Measurements from ENCODE around the gene CLMP.

CLMP gene

DNA sequence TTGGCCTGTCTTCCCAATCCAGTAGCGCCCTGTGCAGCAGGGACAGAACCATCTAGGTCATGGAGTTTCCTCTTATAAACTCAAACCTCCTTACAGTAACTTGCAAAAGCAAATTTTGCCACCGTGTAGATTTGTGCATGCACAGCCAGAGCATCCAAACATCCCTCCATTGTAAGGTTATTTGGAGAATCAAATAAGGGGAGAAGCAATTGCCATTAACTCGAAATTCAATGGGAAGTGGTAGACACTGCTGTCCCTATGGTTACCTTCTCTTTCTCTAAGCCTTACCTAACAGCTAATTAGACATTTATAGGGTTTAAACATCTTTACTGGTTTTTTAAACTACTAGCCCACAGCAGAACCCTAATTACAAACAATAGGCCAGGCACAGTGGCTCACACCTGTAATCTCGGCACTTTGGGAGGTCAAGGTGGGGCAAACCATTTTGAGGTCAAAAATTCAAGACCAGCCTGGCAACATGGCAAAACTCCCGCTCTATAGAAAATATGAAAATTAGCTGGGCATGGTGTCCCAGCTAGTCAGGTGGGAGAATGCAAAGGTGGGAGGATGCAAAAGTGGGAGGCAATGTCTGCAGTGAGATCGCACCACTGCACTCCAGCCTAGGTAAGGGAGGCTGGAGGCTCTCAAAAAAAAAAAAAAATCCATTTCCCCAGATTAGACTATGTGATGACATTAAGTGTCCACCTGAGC lies 139.7 kb downstream of the CLMP start:
- DNase-seq (ENCODE audit: low spot score), result no peak

DNA sequence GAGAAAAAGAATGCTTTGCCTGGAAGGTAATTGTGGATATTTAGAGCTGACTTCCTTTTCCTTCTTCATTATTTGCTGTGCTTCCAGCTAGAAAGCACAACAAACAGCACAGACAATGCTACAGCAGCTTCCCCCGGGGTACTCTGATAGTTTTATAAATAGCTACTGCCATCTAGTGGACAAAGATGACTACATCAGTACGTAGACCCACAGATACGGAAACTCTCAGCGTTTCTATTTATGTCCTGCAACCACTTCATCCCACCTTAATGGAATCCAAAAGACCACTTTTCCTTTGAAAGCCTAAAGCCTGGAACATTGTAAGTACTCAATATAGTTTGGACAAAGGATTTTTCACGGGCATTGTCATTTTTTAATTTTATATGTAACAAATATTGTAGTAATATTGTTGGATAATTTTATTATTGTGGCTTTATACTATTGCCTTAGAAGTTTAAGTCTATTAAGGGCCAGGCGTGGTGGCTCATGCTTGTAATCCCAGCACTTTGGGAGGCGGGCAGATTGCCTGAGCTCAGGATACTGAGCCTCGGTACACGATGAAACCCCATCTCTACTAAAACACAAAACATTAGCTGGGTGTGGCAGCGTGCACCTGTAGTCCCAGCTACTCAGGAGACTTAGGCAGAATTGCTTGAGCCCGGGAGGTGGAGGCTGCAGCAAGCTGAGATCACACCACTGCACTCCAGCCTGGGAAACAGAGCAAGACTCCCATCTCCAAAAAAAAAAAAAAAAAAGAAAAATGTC lies 140.6 kb downstream of the CLMP start:
- peak; percentile 79 for DNase-seq (ENCODE audit: low spot score)

DNA sequence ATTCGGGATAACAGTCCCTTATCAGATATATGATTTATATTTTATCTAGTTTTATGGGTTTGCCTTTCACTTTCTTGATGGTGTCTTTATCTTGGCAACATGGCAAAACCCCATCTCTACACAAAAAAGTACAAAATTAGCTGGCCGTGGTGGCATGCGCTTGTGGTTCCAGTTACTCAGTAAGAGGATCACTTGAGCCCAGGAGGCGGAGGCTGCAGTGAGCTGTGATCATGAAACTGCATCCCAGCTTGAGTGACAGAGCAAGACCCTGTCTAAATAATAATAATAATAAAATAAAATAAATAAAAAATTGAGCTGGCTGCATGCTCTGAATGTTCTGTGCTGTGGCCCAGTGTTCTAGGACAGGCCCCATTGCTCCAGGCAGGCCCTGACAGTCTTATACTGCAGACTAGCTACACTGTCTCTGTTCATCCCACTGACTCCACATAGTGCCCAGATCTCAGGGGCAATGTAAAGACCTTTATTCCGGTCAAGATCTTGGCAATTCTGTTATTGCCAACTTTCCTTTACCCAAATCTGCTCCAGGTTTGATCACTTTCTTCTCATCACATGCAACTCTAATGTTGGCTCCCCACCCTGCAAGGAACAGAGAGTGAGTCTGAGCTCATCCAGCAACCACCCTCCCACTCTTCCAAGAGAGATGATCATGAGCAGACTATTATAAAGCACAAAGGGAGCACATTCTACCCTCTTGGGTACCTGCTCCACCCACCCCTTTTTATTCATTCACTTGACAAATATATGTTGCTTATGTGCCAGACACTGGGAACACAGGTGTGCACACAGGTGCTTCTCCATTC lies 141.9 kb downstream of the CLMP start:
- DNase-seq (ENCODE audit: low spot score), result no peak

DNA sequence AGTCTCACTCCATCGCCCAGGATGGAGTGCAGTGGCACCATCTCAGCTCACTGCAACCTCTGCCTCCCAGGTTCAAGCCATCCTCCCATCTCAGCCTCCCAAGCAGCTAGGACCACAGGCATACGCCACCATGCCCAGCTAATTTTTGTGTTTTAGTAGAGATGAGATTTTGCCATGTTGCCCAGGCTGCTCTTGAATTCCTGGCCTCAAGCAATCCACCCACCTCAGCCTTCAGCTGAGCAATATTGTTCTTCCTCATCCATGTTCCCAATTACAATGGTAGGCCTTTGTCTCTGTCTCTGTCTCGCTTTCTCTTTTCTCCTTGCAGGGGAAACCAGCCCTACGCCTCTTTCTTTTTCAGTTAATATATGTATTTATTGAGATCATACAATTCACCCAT lies 143.4 kb downstream of the CLMP start:
- DNase-seq (ENCODE audit: low spot score), result no peak

DNA sequence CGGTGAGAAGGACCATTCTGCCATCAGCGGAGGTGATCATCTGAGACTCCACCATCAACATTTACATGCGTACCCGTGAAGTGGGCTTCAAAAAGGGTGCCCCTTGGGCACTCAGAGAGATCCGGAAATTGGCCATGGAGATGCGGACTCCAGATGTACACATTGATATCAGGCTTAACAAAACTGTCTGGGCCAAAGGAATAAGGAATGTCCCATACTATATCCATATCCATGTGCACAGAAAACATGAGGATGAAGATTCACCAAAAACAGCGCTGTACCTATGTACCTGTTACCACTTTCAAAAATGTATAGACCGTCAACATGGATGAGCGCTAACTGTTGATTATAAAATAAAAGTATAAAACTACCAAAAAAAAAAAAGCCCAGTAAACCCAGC lies 143.9 kb downstream of the CLMP start:
- no peak for DNase-seq (ENCODE audit: low spot score)

DNA sequence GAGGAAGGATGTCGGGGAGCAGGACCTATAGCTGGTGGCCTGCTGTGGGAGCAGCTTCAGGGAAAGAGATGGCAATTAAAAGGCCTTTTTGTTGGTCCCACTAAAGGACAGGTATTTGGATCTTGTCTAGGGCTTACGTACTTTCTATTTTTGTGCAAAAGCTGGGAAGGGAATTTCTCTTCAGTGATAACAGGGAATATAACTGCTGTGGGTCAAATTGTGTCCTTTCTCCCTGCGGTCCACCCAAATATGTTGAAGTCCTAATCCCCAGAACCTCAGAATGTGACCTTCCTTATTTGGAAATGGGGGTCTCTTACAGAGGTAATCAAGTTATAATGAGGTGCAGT lies 147.1 kb downstream of the CLMP start:
- DNase-seq (ENCODE audit: low spot score), result no peak

DNA sequence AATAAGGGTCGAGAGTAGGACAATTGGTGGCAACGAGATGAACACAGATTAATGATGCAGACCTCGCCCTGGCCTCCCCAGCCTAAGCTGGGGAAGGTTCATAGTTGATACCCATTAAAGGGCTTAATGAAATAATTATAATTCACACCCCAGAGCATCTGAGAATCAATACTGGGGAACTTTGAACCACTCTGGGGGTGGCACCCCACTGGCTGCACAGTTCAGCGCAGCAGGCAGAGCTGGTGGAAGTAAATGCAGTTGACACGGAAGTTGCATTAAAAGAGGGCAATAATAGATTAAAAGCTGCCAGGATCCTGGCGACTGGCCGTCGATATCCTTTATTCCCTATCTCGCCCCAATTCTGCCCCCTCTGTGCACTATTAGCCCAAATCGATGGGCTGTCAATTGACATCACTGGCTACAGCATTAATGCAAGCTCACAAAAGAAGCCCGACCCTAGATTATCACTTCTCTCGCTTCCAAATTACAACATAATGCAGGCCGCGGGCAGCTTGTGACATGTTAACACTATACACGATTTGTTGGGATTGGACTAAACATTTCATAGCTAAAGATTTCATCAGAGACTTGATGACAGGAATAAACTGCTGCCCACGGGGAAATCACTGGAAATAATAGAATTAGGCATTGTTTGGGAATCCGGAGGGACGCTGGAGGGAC lies 147.6 kb downstream of the CLMP start:
- DNase-seq (ENCODE audit: low spot score), result no peak

DNA sequence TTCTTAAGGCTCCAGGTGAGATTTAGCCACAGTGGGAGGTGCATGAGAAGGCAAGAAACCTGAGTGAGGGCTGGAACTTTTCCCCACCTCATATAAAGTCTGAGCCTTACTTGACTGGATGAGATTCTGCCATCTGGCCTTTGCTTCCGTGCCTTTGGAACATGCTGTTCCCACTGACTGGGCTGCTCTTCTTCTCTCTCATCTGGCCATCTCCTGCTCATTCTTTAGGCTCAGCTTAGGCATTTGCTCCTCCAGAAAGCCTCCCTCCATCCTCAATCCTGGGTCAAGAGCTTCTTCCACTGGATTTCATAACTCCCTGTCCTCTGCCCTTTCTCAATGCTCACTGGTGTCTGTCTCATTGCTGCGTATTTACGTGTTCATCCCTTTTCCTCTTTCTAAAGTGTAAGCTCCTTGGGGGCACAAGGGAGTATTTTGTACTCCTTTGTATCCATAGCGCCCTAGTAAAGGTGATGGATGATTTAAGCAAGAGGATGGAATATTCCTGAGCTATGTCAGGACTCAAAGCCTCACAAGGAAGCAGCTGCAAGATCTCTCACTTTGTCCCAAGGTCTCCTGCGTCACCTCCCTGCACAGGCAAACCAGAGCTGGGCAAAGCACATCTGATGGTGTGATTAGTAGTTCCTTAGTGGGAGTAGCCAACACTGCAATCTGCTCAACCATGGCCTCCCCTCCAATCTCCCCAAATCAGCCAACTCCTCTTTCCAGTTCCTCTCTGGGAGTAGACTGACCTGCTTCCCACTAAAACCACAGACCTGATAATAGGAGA lies 148.4 kb downstream of the CLMP start:
- no peak for DNase-seq (ENCODE audit: low spot score)

DNA sequence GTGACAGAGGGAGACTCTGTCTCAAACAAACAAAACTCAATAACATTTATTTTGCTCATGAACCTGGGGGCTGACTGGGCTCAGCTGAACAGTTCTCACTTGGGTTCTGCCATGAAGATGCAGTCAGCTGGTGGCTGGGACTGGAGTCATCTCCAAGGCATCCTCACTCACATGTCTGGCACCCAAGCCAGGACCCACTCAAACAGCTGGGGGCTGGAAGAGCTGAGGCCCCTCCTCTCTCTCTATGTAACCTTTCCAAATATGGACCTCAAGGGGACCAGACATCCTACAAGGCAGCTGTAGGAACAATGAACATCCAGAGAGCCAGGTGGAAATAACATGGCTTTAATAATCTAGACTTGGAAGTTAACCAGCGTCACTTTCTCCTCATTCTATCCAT lies 149.9 kb downstream of the CLMP start:
- DNase-seq (ENCODE audit: low spot score), result no peak

DNA sequence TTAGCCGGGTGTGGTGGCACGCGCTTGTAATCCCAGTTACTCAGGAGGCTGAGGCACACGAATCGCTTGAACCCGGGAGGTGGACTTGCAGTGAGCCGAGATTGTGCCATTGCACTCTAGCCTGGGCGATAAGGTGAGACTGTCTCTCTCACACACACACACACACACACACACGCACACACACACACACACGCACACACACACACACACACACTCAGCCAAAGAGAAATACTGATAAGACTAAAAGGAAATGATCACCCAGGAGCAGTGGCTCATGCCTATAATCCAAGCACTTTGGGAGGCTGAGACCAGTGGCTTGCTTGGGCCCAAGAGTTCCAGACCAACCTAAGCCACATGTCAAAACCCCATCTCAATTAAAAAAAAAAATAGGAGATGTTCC lies 153.9 kb downstream of the CLMP start:
- DNase-seq (ENCODE audit: low spot score), result no peak

DNA sequence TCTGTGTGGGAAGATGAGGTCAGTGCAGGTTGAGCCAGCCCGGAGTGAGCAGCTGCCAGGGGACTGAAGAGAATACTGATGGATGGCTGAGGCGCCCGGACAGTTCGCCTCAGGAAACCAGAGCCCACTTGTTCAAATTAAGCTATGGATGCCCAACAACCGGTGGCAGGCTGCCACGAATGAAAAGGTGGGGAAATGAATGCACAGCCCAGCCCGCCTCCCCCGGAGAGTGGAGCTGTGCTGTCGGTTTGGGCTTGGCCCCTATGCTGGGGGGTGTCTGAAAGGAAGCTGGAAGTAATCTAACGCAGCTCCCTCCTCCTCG lies 155.0 kb downstream of the CLMP start:
- DNase-seq (ENCODE audit: low spot score), result no peak

DNA sequence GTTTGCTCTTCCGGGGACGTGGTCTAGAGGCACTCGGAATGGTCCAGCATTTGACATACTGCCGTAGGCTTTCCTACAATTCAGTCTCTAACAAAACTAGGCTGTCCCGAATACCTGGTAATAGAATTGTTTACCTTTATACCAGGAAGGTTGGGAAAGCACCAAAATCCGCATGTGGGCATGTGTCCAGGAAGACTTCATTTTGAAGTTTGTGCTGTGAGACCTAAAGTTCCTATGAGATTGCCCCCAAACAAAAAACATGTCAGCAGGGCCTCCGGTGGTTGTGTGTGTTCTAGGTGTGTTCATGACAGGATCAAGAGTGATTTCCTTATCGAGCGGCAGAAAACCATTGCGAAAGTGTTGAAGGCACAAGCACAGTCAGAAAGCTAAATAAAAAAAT lies 159.2 kb downstream of the CLMP start:
- DNase-seq (ENCODE audit: low spot score), result no peak

DNA sequence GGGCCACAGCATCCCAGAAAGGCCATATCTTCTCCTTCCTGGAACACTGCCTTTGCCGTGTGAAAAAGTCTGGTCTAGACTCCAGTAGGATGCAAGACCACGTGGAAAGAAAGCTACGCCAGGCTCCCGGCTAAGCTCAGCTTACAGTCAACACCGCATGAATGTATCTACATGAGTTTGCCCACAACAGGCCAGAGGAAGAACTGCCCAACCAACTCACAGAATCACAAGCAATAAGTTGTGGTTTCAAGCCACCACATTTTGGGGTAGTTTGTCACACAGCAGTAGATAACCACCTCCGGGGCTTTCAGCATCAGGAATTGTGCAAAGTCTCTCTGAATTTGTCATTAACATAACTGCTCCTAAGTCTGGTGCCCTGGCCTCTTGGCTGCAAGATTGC lies 160.5 kb downstream of the CLMP start:
- DNase-seq (ENCODE audit: low spot score), result no peak

DNA sequence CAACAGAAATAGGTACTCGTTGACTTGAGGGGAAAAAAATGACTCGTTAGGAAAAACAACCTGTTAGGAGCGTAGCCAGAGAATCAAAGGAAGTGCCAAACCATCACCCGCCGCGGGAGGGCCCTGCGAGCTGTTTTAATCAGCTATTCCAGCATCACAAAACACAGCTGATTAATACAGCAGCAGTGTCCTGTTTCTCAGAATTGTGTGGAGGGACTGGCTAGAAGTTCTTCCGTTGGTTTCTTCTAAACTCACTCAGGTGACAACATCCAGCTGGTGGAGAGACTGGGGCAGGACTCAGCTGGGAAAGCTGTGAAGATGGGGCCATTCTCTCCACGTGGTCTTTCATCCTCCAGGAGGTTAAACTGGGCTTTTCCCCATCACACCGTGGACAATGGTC lies 161.2 kb downstream of the CLMP start:
- DNase-seq (ENCODE audit: low spot score), result peak; percentile 58

DNA sequence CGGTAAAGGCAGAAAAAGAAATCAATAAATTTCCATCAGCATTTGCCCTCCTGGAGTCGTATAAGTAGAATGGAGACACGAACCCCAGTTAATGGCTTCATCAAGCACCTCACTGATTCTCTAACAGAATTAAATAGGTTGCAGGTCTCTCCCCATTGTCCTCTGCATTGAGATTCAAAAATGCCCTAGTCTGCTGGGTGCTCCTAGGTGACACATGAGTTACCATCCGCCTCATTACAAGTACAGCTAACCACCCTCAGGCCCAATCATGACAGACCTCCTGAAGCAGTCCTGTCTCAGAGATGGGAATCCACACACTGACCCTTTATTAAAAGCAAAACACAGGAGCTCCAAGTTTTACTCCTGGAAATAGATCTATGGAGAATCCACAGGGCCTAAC lies 164.5 kb downstream of the CLMP start:
- no peak for DNase-seq (ENCODE audit: low spot score)

DNA sequence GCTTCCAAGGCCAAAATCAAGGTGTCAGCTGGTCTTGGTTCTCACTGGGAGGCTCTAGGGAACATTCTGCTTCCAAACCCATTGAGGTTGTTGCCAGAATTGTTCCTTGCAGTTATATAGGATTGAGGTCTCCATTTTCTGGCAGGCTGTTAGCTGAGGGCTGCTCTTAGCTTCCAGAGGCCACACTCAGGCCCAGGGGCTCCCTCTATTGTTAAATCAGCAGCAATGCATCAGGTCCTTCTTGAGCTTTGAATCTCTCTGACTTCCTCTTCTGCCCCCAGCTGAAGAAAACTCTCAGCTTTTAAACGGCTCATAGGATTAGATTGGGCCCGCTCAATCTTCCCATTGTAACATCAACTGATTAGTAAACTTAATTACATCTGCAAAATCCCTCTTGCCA lies 174.1 kb downstream of the CLMP start:
- peak; percentile 81 for DNase-seq (ENCODE audit: low spot score)
